ENCODE results near the gene DNAH14. TPM values are rescaled to one million over a fixed set of nuclear protein-coding genes. Genes with fewer than 3 reads are reported as not detected.
A peak's percentile ranks its signal among the peaks of the same experiment; 100 is the strongest.

Gene DNAH14
- total and polyA plus RNA-seq, 4 donors, result 0.92 to 11.3 (median 2.0) TPM; not detected in 1

GRCh38 chr1:225447650-225448089, 518.2 kb downstream of the DNAH14 start:
- WGBS, 2 donors, result 3 to 4% methylated on average over 8 of the region's 8 CpGs
- peak; percentile 80 for ATAC-seq (ENCODE audit: low FRiP score)
- Histone ChIP-seq H3K27ac (ENCODE audit: low read depth in 1 of 2, low read length in 2 of 2) (no peak overlapping the region), H3K27me3 (ENCODE audit: control insufficient read depth in 1 of 2, insufficient read depth in 2 of 2, low read length in 1 of 2) (no peaks in the 10 kb centered on the region), H3K36me3 (ENCODE audit: control insufficient read depth in 1 of 2, insufficient read depth in 2 of 2, low read length in 1 of 2) (no peaks in the 10 kb centered on the region), H3K9me3 (ENCODE audit: control insufficient read depth, low read length) (no peaks in the 10 kb centered on the region), H3K4me1 (ENCODE audit: control insufficient read depth in 1 of 2, insufficient read depth in 2 of 2, low read length in 2 of 2) (no peaks in the 10 kb centered on the region), H3K4me3 (ENCODE audit: low read length in 2 of 2) (no peak overlapping the region)
- peak in 1 of 2 donors; percentile 69 for DNase-seq
- intact Hi-C loops (cut with DNase I), result no loop called here

GRCh38 chr1:225448146-225448805, 518.8 kb downstream of the DNAH14 start:
- DNase-seq (no peak), ATAC-seq (ENCODE audit: low FRiP score) (no peak)
- Histone ChIP-seq H3K27ac (ENCODE audit: low read depth in 1 of 2, low read length in 2 of 2) (peak overlapping the region in 1 of 2 donors; percentile 52), H3K4me3 (ENCODE audit: low read length in 2 of 2) (no peak overlapping the region), H3K36me3 (ENCODE audit: control insufficient read depth in 1 of 2, insufficient read depth in 2 of 2, low read length in 1 of 2) (no peaks in the 10 kb centered on the region), H3K27me3 (ENCODE audit: control insufficient read depth in 1 of 2, insufficient read depth in 2 of 2, low read length in 1 of 2) (no peaks in the 10 kb centered on the region), H3K4me1 (ENCODE audit: control insufficient read depth in 1 of 2, insufficient read depth in 2 of 2, low read length in 2 of 2) (no peaks in the 10 kb centered on the region), H3K9me3 (ENCODE audit: control insufficient read depth, low read length) (no peaks in the 10 kb centered on the region)
- intact Hi-C loops (cut with DNase I), result no loop called here
- 32 to 33% methylated on average over 9 of the region's 9 CpGs for WGBS, 2 donors
